Measurements from ENCODE around the gene CNTN6. TPM values are rescaled to one million over a fixed set of nuclear protein-coding genes. Genes with fewer than 3 reads are reported as not detected.
"Not testable (repeated sequence)": the region's sequence is repeated elsewhere in the genome, so short reads cannot be mapped to it uniquely, and the experiment has no call there.

The CNTN6 gene
- total RNA-seq, 3 donors from 2014 or later, result not detected

DNA sequence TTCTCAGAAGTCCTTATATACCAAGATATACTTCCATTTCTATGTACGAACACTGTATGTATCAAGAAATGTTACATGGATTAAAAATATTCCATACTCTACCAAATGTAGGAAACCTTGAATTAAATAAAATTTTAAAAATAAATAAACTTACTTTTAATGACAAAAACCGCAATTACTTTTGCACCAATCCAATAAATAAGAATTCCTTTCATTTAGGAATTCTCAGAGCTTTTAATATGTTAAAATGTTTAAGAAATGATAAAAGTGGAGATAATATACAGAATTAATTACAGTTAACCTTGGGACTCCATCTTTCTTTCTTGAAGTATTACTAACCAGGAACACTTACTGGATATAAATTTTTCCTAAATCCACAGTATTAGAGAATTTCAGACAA is 272.7 kb downstream of the CNTN6 start:
- no peak for ATAC-seq
- H3K4me1 Mint-ChIP-seq (ENCODE audit: low read depth), result no peaks in the 10 kb centered on the region
- H3K36me3 Mint-ChIP-seq (ENCODE audit: insufficient read depth), result no peaks in the 10 kb centered on the region
- H3K9me3 Mint-ChIP-seq, result peaks cover 9% of the 10 kb centered on the region
- no peak for DNase-seq
- H3K4me3 Mint-ChIP-seq, result no peak overlapping the region
- H3K27me3 Mint-ChIP-seq (ENCODE audit: low read depth), result no peaks in the 10 kb centered on the region

DNA sequence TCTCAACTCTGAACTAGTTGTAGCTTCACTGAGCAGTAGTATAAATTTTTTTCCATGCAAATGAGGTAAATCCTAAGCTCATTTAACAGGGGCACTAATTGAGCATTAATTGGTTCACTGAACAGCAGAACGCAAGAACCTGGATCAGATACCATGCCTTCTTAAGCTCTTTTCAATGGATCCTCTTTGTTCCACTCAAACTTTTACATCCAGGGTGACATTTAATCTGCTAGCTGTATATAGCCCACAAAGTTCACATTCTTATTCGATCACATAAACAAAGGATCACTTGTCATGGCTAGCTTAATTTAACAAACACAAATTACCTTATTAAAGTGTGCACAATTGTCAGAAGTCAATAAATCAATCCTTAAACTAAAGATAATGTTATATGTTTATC is 281.6 kb downstream of the CNTN6 start:
- Mint-ChIP-seq H3K27me3 (ENCODE audit: low read depth) (no peaks in the 10 kb centered on the region), H3K4me1 (ENCODE audit: low read depth) (no peaks in the 10 kb centered on the region), H3K9me3 (peaks cover 13% of the 10 kb centered on the region), H3K4me3 (no peak overlapping the region), H3K36me3 (ENCODE audit: insufficient read depth) (no peaks in the 10 kb centered on the region)
- ATAC-seq (no peak), DNase-seq (no peak)

DNA sequence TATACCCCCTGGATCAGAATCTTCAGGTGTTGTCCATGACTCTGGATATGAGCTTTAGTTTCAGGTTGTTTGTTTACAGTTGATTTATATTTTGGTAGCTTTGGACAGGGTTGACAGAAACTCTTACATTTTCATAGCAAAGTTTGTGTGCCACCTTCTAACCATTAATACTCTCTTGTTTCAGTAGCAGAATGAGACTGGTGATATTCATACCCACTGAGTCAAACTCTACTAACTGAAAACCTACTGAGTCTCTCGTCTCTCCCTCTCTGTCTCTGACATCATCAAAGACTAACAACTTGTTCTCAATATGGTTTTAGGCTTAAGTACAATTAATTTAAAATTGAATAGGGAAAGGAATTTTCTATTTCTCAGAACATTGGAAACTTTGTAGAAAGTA is 282.3 kb downstream of the CNTN6 start:
- Mint-ChIP-seq H3K9me3 (peaks cover 13% of the 10 kb centered on the region), H3K27me3 (ENCODE audit: low read depth) (no peaks in the 10 kb centered on the region), H3K36me3 (ENCODE audit: insufficient read depth) (no peaks in the 10 kb centered on the region), H3K4me3 (no peak overlapping the region), H3K4me1 (ENCODE audit: low read depth) (no peaks in the 10 kb centered on the region)
- DNase-seq (no peak), ATAC-seq (no peak)

GRCh38 chr3:1380926-1381646 is 288.3 kb downstream of the CNTN6 start:
- no peak for ATAC-seq
- H3K4me3 Mint-ChIP-seq, result no peak overlapping the region
- H3K27me3 Mint-ChIP-seq (ENCODE audit: low read depth), result no peaks in the 10 kb centered on the region
- H3K4me1 Mint-ChIP-seq (ENCODE audit: low read depth), result no peaks in the 10 kb centered on the region
- H3K36me3 Mint-ChIP-seq (ENCODE audit: insufficient read depth), result no peaks in the 10 kb centered on the region
- no peak for DNase-seq
- H3K9me3 Mint-ChIP-seq, result peaks cover 12% of the 10 kb centered on the region

DNA sequence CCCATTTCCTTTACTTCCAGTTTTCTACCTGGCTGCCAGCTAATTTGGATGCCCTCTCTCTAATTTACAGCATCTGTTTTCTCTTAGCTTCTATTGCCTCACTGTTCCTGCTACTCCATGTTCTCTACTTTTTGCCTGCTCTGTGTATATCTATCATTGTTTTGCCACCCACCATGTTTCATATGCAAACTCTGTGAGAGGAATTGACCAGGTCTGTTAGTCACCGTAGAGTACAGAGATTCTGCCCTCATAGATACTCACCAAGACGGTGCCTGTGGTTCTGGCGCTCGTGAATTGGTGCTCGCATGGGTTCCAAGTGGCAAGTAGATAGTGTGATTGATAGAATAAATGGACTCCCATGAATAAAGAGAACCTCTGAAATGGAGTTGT is 288.8 kb downstream of the CNTN6 start:
- ATAC-seq, result no peak
- Mint-ChIP-seq H3K4me3 (no peak overlapping the region), H3K27me3 (ENCODE audit: low read depth) (no peaks in the 10 kb centered on the region), H3K36me3 (ENCODE audit: insufficient read depth) (no peaks in the 10 kb centered on the region), H3K9me3 (peaks cover 12% of the 10 kb centered on the region), H3K4me1 (ENCODE audit: low read depth) (no peaks in the 10 kb centered on the region)
- no peak for DNase-seq

DNA sequence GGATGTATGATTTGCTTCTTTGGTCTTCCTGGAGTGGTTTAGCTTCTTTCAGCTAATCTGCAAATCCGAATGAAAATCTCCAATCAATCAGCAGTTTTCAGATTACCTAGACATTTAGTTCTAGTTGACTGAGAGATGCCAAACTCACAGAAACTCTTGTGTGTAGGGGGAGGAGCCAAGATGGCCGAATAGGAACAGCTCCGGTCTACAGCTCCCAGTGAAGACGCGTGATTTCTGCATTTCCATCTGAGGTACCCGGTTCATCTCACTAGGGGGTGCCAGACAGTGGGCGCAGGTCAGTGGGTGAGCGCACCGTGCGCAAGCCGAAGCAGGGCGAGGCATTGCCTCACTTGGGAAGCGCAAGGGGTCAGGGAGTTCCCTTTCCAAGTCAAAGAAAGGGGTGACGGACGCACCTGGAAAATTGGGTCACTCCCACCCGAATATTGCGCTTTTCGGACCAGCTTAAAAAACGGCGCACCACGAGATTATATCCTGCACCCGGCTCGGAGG is 294.6 kb downstream of the CNTN6 start:
- H3K36me3 Mint-ChIP-seq (ENCODE audit: insufficient read depth); H3K4me1 Mint-ChIP-seq (ENCODE audit: low read depth); H3K4me3 Mint-ChIP-seq; DNase-seq; H3K27me3 Mint-ChIP-seq (ENCODE audit: low read depth); ATAC-seq: not testable (repeated sequence)
- H3K9me3 Mint-ChIP-seq, result peaks cover 13% of the 10 kb centered on the region

- Mint-ChIP-seq H3K27me3 (ENCODE audit: low read depth) (no peaks in the 10 kb centered on the region), H3K4me1 (ENCODE audit: low read depth) (no peaks in the 10 kb centered on the region), H3K9me3 (peaks cover 4% of the 10 kb centered on the region), H3K36me3 (ENCODE audit: insufficient read depth) (no peaks in the 10 kb centered on the region), H3K4me3 (no peak overlapping the region)
- DNase-seq (no peak), ATAC-seq (no peak)
These were observed 301.4 kb downstream of the CNTN6 start for GRCh38 chr3:1394188-1394587.

GRCh38 chr3:1400571-1400970 is 307.7 kb downstream of the CNTN6 start:
- no peak for DNase-seq
- Mint-ChIP-seq H3K36me3 (ENCODE audit: insufficient read depth) (no peaks in the 10 kb centered on the region), H3K27me3 (ENCODE audit: low read depth) (no peaks in the 10 kb centered on the region), H3K9me3 (peaks cover 2% of the 10 kb centered on the region), H3K4me1 (ENCODE audit: low read depth) (no peaks in the 10 kb centered on the region), H3K4me3 (no peak overlapping the region)
- no peak for ATAC-seq

DNA sequence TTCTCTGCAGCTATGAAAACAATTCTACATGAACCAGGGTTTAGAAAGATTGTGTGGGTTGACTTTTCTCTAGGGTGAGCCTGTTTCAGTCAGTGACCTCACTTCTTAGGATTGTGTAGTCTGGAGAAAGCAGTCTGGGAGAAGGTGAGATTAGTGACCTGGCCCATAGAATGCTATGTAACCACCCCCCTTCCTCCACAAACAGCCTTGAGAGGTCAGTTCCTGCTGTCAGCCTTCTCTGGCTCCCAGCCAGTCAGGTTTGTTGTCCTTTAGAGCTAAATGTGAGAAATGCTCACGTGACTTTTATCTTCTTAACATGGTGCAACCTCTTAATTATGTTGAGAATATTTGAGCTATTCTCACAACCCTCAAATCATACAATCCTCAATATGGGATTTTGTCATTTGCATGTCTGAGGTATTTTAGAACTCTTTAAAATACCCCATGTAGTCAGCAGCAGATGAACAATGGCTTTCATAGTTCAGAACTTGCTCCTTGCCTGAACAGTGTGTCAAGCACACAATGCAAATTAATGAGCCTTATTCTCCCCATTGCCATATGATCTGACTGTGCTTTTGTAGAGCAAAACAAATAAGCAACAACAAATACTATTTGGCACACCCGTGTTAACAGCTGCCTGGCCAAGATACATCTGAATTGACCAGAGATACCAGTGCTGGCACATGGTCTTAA is 311.6 kb downstream of the CNTN6 start:
- no peak for ATAC-seq
- peaks cover 10% of the 10 kb centered on the region for H3K9me3 Mint-ChIP-seq
- H3K4me1 Mint-ChIP-seq (ENCODE audit: low read depth), result no peaks in the 10 kb centered on the region
- H3K36me3 Mint-ChIP-seq (ENCODE audit: insufficient read depth), result no peaks in the 10 kb centered on the region
- no peak overlapping the region for H3K4me3 Mint-ChIP-seq
- no peak for DNase-seq
- no peaks in the 10 kb centered on the region for H3K27me3 Mint-ChIP-seq (ENCODE audit: low read depth)

DNA sequence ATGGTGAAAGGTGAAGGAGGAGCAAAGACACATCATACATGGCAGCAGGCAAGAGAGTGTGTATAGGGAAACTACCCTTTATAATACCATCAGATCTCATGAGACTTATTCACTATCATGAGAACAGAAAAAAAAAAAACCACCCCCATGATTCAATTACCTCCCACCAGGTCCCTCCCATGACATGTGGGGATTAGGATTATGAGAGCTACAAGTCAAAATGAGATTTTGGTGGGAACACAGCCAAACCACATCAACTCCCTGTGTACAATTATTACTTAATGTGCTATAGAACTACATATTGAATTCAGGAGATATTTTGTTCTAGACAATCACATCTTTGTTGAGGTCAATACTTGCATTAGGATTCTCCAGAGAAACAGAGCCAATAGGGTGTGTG is 313.4 kb downstream of the CNTN6 start:
- no peak for DNase-seq
- Mint-ChIP-seq H3K4me3 (no peak overlapping the region), H3K4me1 (ENCODE audit: low read depth) (no peaks in the 10 kb centered on the region), H3K36me3 (ENCODE audit: insufficient read depth) (no peaks in the 10 kb centered on the region), H3K27me3 (ENCODE audit: low read depth) (no peaks in the 10 kb centered on the region), H3K9me3 (peaks cover 10% of the 10 kb centered on the region)
- no peak for ATAC-seq

DNA sequence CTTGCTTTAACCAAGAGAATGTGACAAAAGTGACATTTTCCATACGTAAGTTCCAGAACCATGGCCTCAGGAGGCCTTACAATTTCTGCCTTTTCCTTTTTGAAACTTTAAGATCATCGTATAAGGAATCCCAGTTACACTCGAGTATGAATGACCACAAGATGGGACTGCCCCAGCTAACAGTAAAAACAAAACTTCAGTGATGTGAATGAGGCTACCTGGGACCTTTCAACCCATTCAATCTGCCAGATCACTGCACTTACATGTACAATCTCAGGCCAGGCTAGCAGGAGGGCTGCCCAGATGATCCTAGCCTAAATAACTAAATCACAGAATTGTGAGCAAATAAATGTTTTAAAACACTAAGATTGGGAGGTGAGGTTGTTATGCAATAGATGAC is 328.8 kb downstream of the CNTN6 start:
- ATAC-seq (no peak), DNase-seq (no peak)
- Mint-ChIP-seq H3K4me3 (no peak overlapping the region), H3K27me3 (ENCODE audit: low read depth) (no peaks in the 10 kb centered on the region), H3K9me3 (peaks cover 13% of the 10 kb centered on the region), H3K4me1 (ENCODE audit: low read depth) (no peaks in the 10 kb centered on the region), H3K36me3 (ENCODE audit: insufficient read depth) (no peaks in the 10 kb centered on the region)

- Mint-ChIP-seq H3K36me3 (ENCODE audit: insufficient read depth) (no peaks in the 10 kb centered on the region), H3K4me3 (no peak overlapping the region), H3K27me3 (ENCODE audit: low read depth) (no peaks in the 10 kb centered on the region), H3K4me1 (ENCODE audit: low read depth) (no peaks in the 10 kb centered on the region), H3K9me3 (peaks cover 10% of the 10 kb centered on the region)
- ATAC-seq (no peak), DNase-seq (no peak)
These were observed 330.8 kb downstream of the CNTN6 start for GRCh38 chr3:1423566-1424089.

DNA sequence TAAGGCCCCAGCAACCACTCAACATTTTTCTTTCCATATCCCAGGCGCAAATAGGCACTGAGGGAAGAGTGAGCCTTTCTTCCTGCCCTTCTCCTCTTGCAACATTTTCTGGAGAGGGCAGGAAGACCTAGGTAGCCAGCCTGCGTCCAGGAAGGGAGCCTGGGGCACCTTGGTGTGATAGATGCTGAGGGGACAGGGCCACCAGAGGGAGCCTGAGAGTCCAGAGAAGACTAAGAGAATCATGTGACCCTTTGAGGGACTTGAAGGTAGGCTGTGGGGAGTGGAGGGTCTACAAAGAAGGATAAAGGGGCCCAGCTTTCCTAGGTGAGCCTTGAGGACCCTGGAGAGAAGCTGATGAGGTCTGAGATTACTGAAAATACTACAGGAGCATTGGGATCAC is 346.6 kb downstream of the CNTN6 start:
- H3K4me1 Mint-ChIP-seq (ENCODE audit: low read depth), result no peaks in the 10 kb centered on the region
- no peak overlapping the region for H3K4me3 Mint-ChIP-seq
- H3K27me3 Mint-ChIP-seq (ENCODE audit: low read depth), result no peaks in the 10 kb centered on the region
- no peaks in the 10 kb centered on the region for H3K36me3 Mint-ChIP-seq (ENCODE audit: insufficient read depth)
- ATAC-seq, result no peak
- H3K9me3 Mint-ChIP-seq, result peaks cover 6% of the 10 kb centered on the region
- no peak for DNase-seq

DNA sequence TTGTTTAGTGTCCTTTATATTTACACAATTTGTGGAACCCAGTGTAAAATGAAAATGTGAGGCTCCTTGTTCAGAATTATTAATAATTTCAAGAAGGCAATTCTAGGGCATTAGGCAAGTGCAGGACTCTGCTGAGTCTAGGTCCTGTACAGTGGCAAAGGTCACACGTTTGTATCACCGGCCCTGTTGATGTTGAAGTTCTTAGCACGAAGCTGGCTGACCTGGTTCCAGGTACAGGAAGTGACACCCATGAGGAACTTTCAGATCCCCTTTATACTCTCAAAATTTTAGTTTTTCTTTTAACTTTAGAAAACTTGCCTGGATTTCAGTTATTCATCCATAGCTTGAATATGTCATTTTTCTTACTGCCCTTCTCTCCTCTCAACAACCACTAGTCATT is 349.4 kb downstream of the CNTN6 start:
- ATAC-seq (no peak), DNase-seq (no peak)
- Mint-ChIP-seq H3K4me3 (no peak overlapping the region), H3K9me3 (peaks cover 6% of the 10 kb centered on the region), H3K4me1 (ENCODE audit: low read depth) (no peaks in the 10 kb centered on the region), H3K27me3 (ENCODE audit: low read depth) (no peaks in the 10 kb centered on the region), H3K36me3 (ENCODE audit: insufficient read depth) (no peaks in the 10 kb centered on the region)

GRCh38 chr3:1444195-1444594 is 351.4 kb downstream of the CNTN6 start:
- ATAC-seq (no peak), DNase-seq (no peak)
- Mint-ChIP-seq H3K27me3 (ENCODE audit: low read depth) (no peaks in the 10 kb centered on the region), H3K4me3 (no peak overlapping the region), H3K9me3 (peaks cover 6% of the 10 kb centered on the region), H3K4me1 (ENCODE audit: low read depth) (no peaks in the 10 kb centered on the region), H3K36me3 (ENCODE audit: insufficient read depth) (no peaks in the 10 kb centered on the region)
